ENCODE data around the gene CHSY1. TPM values are rescaled to one million over a fixed set of nuclear protein-coding genes. Genes with fewer than 3 reads are reported as not detected.
A peak's percentile ranks its signal among the peaks of the same experiment; 100 is the strongest.

CHSY1 gene
- total RNA-seq, 1 donor from 2014 or later, result 33.2 TPM

DNA sequence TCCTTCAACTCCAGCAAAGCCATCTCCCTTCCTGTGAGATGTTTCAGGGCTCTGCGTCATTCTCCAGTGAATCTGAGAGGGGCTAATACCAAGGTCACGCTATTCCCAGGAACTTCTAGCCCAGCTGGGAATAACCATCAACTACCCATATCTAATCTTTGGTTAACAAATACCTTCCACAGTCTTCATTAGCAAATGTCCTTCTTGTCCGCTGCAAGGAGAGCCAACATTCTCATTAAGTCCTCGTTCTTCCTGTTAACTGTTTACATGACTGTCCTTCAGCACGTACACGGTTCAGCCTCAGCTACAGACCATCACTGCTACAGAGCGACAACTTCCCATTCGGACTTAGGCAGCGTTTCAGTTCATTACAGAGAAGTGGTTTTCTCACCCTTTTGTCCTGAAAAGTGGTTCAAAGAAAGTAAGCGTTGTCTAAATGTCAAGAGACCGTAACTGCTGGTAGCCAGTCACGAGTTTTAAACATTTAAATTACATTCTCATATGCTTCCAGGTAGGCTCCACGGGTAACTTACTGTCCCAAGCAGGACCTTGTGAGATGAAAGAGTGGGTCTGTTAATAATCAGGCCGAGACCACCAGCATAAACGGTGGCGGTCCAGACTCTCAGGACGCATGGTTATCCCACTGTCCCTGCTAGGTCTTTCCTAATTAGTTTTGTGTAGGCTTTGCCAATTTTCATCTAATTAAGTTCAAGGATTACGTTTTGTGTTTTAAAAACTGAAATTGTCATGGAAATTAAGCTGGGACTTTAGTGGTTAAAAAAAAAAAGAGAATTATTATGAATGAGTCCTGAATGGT is 63.8 kb downstream of the CHSY1 start:
- Mint-ChIP-seq H3K36me3 (ENCODE audit: insufficient read depth) (no peaks in the 10 kb centered on the region), H3K4me3 (ENCODE audit: low read depth) (peak overlapping the region; percentile 23), H3K27ac (peak overlapping the region; percentile 19), H3K9me3 (ENCODE audit: low read depth) (no peaks in the 10 kb centered on the region), H3K27me3 (no peaks in the 10 kb centered on the region), H3K4me1 (ENCODE audit: low read depth) (peaks cover 49% of the 10 kb centered on the region)
- DNase-seq (ENCODE audit: low spot score, unreplicated experiment), result no peak
- TF ChIP-seq, protein P1, sequence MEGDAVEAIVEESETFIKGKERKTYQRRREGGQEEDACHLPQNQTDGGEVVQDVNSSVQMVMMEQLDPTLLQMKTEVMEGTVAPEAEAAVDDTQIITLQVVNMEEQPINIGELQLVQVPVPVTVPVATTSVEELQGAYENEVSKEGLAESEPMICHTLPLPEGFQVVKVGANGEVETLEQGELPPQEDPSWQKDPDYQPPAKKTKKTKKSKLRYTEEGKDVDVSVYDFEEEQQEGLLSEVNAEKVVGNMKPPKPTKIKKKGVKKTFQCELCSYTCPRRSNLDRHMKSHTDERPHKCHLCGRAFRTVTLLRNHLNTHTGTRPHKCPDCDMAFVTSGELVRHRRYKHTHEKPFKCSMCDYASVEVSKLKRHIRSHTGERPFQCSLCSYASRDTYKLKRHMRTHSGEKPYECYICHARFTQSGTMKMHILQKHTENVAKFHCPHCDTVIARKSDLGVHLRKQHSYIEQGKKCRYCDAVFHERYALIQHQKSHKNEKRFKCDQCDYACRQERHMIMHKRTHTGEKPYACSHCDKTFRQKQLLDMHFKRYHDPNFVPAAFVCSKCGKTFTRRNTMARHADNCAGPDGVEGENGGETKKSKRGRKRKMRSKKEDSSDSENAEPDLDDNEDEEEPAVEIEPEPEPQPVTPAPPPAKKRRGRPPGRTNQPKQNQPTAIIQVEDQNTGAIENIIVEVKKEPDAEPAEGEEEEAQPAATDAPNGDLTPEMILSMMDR (IDR thresholded peaks at IDR 0.05; ENCODE audit: unreplicated experiment), result no peak

DNA sequence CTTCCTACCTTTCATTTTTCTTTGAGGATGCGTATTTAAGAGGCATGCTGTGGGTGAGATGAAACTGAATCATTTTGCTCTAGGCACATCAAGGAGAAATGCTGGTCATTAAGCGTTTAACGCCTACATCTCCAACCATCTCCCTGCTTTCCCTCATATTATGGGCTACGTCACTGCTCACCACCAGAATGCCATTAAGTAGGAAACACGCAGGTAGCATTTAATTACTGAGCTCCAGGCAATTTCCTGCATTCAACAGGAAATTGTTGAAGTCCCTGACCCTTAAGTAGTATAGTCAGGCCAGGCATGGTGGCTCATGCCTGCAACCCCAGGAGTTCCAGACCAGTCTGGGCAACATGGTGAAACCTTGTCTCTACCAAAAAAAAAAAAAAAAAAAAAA is 66.1 kb downstream of the CHSY1 start:
- no peak overlapping the region for H3K4me3 Mint-ChIP-seq (ENCODE audit: low read depth)
- DNase-seq (ENCODE audit: low spot score, unreplicated experiment), result no peak
- peaks cover 31% of the 10 kb centered on the region for H3K4me1 Mint-ChIP-seq (ENCODE audit: low read depth)
- TF ChIP-seq, protein P1 (IDR thresholded peaks at IDR 0.05; ENCODE audit: unreplicated experiment), result no peak
- H3K27me3 Mint-ChIP-seq, result no peaks in the 10 kb centered on the region
- peaks cover 8% of the 10 kb centered on the region for H3K36me3 Mint-ChIP-seq (ENCODE audit: insufficient read depth)
- H3K27ac Mint-ChIP-seq, result no peak overlapping the region
- no peaks in the 10 kb centered on the region for H3K9me3 Mint-ChIP-seq (ENCODE audit: low read depth)

DNA sequence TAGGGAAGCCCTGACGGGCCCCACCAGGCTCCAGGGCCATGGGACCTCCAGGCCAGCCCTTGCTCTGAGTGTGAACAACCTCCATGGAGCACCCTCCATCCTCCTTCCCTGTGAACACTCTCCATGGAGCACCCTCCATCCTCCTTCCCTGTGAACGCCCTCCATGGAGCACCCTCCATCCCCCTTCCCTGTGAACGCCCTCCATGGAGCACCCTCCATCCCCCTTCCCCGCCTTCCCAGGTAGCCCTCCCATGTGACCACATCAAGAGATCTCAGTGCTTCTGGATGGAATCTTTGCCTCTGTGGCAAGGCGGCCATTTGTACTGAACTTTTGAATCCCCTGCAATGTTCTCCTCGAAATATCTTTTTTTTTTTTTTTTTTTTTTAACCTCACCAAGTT is 66.5 kb downstream of the CHSY1 start:
- H3K27me3 Mint-ChIP-seq, result no peaks in the 10 kb centered on the region
- H3K27ac Mint-ChIP-seq, result no peak overlapping the region
- peaks cover 8% of the 10 kb centered on the region for H3K36me3 Mint-ChIP-seq (ENCODE audit: insufficient read depth)
- no peaks in the 10 kb centered on the region for H3K9me3 Mint-ChIP-seq (ENCODE audit: low read depth)
- no peak overlapping the region for H3K4me3 Mint-ChIP-seq (ENCODE audit: low read depth)
- H3K4me1 Mint-ChIP-seq (ENCODE audit: low read depth), result peaks cover 27% of the 10 kb centered on the region
- DNase-seq (ENCODE audit: low spot score, unreplicated experiment), result no peak
- TF ChIP-seq, protein P1 (IDR thresholded peaks at IDR 0.05; ENCODE audit: unreplicated experiment), result no peak

DNA sequence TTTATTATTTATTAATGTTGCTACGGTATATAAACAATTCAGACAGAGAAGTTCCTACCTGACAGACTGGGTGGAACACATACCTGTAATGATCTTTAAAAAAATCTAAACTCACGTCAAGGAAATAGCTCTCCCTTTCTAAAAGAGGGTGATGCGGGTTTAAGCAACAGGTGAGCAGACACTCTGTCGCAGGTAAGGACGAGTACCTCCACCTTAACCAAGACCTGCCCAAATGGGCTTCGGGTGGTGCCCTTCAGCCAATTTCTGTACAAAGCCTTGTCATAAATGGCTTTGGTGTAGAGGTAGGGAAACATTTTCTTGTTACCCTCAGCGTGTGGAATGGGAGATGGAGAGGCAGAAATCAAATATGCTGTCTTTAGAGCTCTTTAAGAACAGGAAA is 67.0 kb downstream of the CHSY1 start:
- DNase-seq (ENCODE audit: low spot score, unreplicated experiment), result no peak
- Mint-ChIP-seq H3K27ac (no peak overlapping the region), H3K9me3 (ENCODE audit: low read depth) (no peaks in the 10 kb centered on the region), H3K36me3 (ENCODE audit: insufficient read depth) (peaks cover 8% of the 10 kb centered on the region), H3K27me3 (no peaks in the 10 kb centered on the region), H3K4me3 (ENCODE audit: low read depth) (no peak overlapping the region), H3K4me1 (ENCODE audit: low read depth) (peaks cover 23% of the 10 kb centered on the region)
- TF ChIP-seq, protein P1 (IDR thresholded peaks at IDR 0.05; ENCODE audit: unreplicated experiment), result no peak

DNA sequence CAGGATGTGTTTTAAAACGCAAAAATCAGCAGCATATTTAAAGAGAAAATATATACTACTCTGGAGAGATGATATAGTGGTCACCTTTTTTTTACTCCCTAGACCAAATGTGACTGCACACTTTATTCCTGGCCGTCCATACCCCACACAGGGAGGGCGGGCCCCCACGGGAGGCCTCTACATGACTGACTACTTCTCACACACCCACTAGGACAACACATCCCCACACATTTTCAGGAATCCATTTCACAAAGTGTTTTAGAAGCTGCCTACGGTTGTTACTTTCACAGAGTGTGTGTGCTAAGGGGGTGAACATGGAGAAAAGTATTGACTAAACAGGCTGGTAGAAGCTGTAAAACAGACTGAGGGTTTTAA is 67.9 kb downstream of the CHSY1 start:
- Mint-ChIP-seq H3K9me3 (ENCODE audit: low read depth) (no peaks in the 10 kb centered on the region), H3K27ac (peak overlapping the region; percentile 42), H3K27me3 (no peaks in the 10 kb centered on the region), H3K36me3 (ENCODE audit: insufficient read depth) (peaks cover 8% of the 10 kb centered on the region), H3K4me3 (ENCODE audit: low read depth) (no peak overlapping the region), H3K4me1 (ENCODE audit: low read depth) (peaks cover 16% of the 10 kb centered on the region)
- no peak for DNase-seq (ENCODE audit: low spot score, unreplicated experiment)
- TF ChIP-seq, protein P1 (IDR thresholded peaks at IDR 0.05; ENCODE audit: unreplicated experiment), result no peak

Data from progenitor cell of endocrine pancreas (in vitro differentiated cells).